GM19395 (cell line): ENCODE results near the gene HCFC1.

Experiments
- ATAC-seq: cut with Tn5 transposase; IDR thresholded peaks from one replicate; pipeline ENCODE4 v1.9.1; 2021; ENCODE audit warnings: mild to moderate bottlenecking, moderate library complexity; ENCODE audit not compliant: unreplicated experiment

The HCFC1 gene

GRCh38 chrX:153925739-153926551 lies 45.7 kb downstream of the HCFC1 start, which contains the start of gene ARHGAP4:
ARHGAP4 (minus strand) TSS chrX:153926264; CDS start chrX:153926202, 62 bp downstream.
- no peak for ATAC-seq

DNA sequence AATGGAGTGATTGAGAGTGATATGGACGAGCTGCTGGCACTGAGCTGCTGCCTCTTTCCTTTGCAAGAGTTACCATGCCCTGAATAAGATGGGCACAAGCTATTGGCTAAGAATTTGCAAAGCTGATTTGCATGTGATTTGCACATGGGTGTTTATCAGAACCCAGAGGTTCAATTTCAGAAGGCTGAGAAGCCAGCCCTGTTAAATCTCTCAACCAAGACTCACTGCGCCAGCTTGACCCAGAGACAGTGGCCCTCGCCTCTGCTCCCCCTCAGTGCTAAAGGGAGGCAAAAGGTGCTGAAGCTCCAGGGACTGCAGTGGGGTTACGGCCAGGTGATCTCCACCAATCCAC lies 46.3 kb downstream of the HCFC1 start:
- no peak for ATAC-seq

DNA sequence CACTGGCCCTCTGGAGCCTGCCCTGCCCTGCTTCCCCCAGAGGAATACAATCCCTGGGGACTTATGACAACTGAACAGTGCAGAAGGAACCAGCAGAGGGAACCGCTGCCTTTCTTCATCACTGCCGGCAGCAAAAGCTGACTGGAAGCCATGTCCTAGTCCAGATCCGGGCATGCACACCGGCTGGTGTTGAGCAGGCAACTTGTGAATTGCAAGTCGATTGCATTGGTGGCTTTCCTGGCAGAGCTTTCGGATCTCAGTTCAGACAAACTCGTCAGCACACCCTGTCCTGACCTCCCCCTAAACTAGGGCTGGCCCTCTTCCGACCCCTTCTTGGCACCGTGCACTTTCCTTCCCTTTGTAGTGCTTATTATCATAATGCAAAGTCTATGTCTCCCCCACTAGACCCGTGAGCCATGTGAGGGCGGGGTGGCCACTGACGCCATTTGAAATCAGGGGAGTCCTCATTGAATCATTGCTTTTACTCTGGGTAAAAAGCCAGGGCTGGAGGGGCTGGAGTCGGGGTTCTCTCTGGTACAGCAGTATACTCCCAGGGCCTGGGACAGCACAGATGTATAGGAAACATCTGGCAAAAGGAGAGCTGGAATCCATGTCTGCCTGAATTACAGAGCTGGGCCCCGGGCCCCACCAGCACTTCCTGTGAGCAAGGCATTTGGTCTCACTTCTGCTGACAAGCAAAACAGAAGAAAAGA lies 47.3 kb downstream of the HCFC1 start:
- ATAC-seq = no peak

DNA sequence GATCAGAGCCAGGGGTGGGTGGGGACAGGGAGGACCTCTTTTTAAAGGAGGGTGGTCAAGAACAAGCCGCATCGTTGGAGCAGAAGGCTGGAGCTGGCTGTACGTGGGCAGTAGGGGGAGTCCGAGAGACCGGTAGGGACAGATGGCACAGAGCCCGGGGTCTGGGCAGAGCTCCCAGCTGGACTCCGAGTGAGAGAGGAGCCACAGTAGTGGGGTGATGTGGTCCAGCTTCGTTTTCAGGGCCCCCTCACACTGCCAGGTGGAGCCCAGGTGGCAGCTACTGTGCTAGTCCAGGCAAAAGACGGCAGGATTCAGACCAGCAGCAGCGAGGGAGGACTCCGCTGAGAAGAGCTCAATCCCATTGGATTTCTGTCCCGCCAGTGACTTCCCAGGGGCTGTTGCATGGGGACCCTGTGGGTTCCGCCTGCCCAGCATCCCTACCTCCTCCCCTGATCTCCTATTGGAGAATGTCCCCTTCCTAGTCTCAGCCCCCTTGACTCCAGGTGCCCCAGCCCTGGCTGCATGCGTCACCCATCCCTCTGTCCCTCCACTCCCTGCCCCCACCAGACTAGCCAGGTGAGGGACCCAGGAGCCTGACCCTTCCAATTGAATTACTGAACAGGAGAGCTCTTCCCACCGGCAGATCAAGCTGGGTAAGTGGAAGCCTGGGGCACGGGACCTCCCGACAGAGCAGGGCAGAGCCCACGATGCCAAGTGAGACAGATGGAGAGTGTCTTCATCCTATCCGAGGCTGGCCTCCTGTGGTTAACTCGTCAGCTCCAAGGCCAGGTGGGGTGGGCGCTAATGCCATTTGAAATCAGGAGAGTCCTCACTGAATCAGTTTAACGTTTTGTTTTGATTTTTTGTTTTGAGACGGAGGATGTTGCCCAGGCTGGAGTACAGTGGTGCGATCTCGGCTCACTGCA lies 48.4 kb downstream of the HCFC1 start:
- no peak for ATAC-seq

GRCh38 chrX:153921511-153922446 lies 49.8 kb downstream of the HCFC1 start:
- no peak for ATAC-seq

DNA sequence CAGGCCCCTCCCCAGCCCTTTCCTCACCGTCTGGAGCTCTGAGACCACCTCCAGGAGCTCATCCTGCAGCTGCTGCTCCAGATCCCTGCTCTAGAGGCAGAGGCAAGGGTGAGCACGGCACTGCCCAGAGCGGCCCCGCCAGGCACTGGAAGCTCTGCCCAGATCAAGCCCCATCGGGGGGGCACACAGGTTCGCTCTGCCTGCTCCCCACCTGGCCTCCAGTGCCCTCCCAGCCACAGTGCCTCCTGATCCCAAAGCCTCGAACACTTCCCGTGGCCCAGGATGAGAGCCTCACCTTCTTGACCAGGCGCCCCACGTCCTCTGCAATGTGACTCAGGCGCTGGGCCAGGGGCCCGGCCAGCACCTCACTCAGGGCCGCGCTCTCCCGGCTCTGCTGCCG lies 50.5 kb downstream of the HCFC1 start:
- no peak for ATAC-seq

GRCh38 chrX:153920546-153920945 lies 51.1 kb downstream of the HCFC1 start:
- ATAC-seq = no peak

GRCh38 chrX:153919281-153919680 lies 52.3 kb downstream of the HCFC1 start:
- ATAC-seq = no peak

DNA sequence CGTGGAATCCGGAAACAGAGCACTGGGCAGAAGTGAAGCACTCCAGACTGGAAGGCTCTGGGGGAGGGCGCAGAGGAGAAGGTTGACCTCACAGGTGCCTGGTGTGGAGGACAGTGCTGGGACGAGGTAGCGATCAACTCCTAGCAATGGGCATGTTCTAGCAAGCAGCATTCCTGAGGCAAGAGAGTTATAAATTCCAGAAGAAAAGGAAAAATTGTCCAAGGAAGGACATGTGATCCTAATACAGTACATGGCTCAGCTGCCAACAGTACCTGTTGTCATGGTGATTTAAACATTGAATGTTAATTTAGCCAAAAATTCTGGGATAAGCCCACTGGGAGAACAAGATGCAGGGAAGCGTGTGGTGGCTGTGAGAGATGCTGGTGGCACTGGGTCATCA lies 53.7 kb downstream of the HCFC1 start:
- no peak for ATAC-seq

GRCh38 chrX:153913701-153914100 lies 57.9 kb downstream of the HCFC1 start:
- no peak for ATAC-seq

DNA sequence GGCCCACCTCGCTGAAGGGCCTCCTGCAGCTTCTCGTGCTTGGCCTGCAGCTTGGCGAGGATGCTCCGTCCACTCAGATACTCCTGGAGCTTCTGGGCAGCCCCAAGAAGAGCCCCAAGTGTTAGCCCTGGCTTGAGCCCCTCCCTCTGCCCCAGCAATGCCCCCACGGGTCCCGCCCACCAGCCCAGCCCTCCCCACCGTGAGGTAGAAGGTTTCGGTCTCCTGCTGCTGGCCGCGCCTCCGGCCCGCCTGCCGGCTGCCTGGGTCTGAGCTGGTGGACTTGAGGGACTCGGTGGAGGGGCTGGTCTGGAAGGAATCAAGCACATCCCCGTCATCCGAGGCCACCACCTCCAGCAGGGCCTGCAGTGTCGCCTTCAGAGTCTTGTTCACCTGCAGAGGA lies 58.4 kb downstream of the HCFC1 start:
- ATAC-seq = no peak

GRCh38 chrX:153911798-153912197 lies 59.8 kb downstream of the HCFC1 start:
- ATAC-seq = no peak

- no peak for ATAC-seq
Observed at GRCh38 chrX:153910446-153910845, 61.2 kb downstream of the HCFC1 start.

GRCh38 chrX:153909980-153910360 lies 61.6 kb downstream of the HCFC1 start:
- no peak for ATAC-seq

GRCh38 chrX:153909024-153909979 lies 62.3 kb downstream of the HCFC1 start:
- ATAC-seq = no peak

- no peak for ATAC-seq
Observed at GRCh38 chrX:153908219-153908860, 63.3 kb downstream of the HCFC1 start.

GRCh38 chrX:153907456-153907855 lies 64.2 kb downstream of the HCFC1 start:
- ATAC-seq = no peak

DNA sequence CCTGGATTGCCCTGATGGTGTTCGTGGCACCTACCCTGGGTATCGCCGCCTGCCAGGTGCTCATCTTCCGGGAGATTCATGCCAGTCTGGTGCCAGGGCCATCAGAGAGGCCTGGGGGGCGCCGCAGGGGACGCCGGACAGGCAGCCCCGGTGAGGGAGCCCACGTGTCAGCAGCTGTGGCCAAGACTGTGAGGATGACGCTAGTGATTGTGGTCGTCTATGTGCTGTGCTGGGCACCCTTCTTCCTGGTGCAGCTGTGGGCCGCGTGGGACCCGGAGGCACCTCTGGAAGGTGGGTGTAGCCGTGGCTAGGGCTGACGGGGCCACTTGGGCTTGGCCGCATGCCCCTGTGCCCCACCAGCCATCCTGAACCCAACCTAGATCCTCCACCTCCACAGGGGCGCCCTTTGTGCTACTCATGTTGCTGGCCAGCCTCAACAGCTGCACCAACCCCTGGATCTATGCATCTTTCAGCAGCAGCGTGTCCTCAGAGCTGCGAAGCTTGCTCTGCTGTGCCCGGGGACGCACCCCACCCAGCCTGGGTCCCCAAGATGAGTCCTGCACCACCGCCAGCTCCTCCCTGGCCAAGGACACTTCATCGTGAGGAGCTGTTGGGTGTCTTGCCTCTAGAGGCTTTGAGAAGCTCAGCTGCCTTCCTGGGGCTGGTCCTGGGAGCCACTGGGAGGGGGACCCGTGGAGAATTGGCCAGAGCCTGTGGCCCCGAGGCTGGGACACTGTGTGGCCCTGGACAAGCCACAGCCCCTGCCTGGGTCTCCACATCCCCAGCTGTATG lies 65.3 kb downstream of the HCFC1 start:
- no peak for ATAC-seq
